Vagina (tissue), 2 donors: ENCODE data around the gene OPRL1.

Source experiments
- POLR2A ChIP-seq, 2 donors: fragments of 450-650 bp; IDR thresholded peaks; one replicate each; pipeline ENCODE4 v1.6.1; 2017; ENCODE audit warnings: antibody characterized with exemption in 2 of 2, mild to moderate bottlenecking in 2 of 2, moderate library complexity in 2 of 2
- TF ChIP-seq, protein P1 (sequence below), 3 experiments: fragments of 450-650 bp in 2 of 3; fragments of 200-600 bp in 1 of 3; sonication (generic) in 1 of 3; IDR thresholded peaks; one replicate each; pipeline ENCODE4 v1.5.1; 2017 to 2019; ENCODE audit warnings: antibody characterized with exemption in 3 of 3, mild to moderate bottlenecking in 2 of 3, moderate library complexity in 2 of 3

DNA sequence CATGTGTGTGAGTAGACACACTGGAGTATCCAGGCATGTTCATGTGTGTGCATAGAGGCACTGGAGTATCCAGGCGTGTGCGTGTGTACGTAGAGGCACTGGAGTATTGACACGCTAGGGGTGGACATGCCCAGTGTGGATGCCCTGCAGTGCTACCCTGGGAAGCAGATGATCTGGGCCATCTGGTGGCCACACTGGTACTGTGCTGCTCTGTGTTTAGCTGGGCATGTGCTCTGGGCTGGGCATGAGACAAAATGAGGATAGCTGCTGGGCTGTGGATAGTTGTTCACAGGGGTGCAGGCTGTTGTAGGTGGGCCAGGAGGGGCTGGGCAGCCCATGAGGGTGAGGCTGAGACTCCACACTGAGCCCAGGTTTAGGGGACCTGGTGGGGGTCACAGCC, 51.5 kb downstream of the OPRL1 start:
- no peak for TF ChIP-seq POLR2A (IDR thresholded peaks at IDR 0.05)
- TF ChIP-seq, protein P1, sequence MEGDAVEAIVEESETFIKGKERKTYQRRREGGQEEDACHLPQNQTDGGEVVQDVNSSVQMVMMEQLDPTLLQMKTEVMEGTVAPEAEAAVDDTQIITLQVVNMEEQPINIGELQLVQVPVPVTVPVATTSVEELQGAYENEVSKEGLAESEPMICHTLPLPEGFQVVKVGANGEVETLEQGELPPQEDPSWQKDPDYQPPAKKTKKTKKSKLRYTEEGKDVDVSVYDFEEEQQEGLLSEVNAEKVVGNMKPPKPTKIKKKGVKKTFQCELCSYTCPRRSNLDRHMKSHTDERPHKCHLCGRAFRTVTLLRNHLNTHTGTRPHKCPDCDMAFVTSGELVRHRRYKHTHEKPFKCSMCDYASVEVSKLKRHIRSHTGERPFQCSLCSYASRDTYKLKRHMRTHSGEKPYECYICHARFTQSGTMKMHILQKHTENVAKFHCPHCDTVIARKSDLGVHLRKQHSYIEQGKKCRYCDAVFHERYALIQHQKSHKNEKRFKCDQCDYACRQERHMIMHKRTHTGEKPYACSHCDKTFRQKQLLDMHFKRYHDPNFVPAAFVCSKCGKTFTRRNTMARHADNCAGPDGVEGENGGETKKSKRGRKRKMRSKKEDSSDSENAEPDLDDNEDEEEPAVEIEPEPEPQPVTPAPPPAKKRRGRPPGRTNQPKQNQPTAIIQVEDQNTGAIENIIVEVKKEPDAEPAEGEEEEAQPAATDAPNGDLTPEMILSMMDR (IDR thresholded peaks at IDR 0.05) = no peak
